ENCODE measurements around the gene TRERF1. TPM values are rescaled to one million over a fixed set of nuclear protein-coding genes. Genes with fewer than 3 reads are reported as not detected.

Gene TRERF1
- total and polyA plus RNA-seq, 2 of the 4 experiments (the other 2 are of a cell fraction), result 6.3 to 9.9 TPM

DNA sequence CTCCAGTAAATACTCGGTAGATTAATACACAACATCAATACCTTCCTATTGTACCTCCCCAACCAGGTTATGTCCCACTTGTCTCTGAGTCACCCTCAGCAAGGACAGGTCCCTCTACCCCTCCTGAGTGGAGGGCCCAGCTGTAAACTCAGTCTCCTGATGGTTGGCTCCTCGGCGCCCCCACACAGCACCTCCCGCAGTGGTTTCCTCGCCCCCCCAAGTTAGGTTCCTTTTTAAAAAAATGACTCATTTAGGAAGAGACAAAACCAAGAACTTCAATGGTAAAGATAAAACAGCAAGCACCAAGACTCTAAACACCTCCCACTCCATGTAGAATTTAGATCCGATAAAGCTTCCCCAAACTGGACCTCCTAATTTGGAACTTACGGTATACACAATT lies 83.5 kb downstream of the TRERF1 start:
- H4K8ac ChIP-seq (ENCODE audit: low read depth in 2 of 2, low read length in 2 of 2), result peak overlapping the region; percentile 48 to 75; a peak in 3 of 4 replicates
- DNase-seq, result no peak
- BruUV-seq (replicated peaks), result no TSS peak
- peak overlapping the region; percentile 52 for H2AFZ ChIP-seq (replicated peaks; ENCODE audit: low read length, poor library complexity)
- H2BK15ac ChIP-seq (ENCODE audit: low read depth, low read length), result peak overlapping the region; percentile 53; the same call in 1 of the 3 replicates
- ChIA-PET POLR2A (ENCODE audit: unreplicated experiment) (no interaction called here), CTCF (no interaction called here)
- H3K9ac ChIP-seq (ENCODE audit: low read depth, low read length), result no peak overlapping the region
- no peak for TF ChIP-seq SMC3 (IDR thresholded peaks at IDR 0.05; ENCODE audit: low read depth, low read length)
- no peak for TF ChIP-seq CEBPB (IDR thresholded peaks at IDR 0.05; ENCODE audit: low read depth, low read length)
- TF ChIP-seq NFE2L2 (IDR thresholded peaks at IDR 0.05; ENCODE audit: low read depth, low read length), result no peak
- no peak for TF ChIP-seq RAD21 (IDR thresholded peaks at IDR 0.05; ENCODE audit: low read length)
- no peak for TF ChIP-seq BHLHE40 (IDR thresholded peaks at IDR 0.05; ENCODE audit: low read depth, low read length)
- TF ChIP-seq CHD1 (IDR thresholded peaks at IDR 0.05; ENCODE audit: low read depth, low read length), result no peak
- no peak for TF ChIP-seq USF2 (IDR thresholded peaks at IDR 0.05; ENCODE audit: low read depth, low read length)
- no peak for TF ChIP-seq FOS (IDR thresholded peaks at IDR 0.05; ENCODE audit: low read depth, low read length)
- TF ChIP-seq MAZ (IDR thresholded peaks at IDR 0.05; ENCODE audit: borderline replicate concordance, low read depth, low read length), result no peak
- no peak for TF ChIP-seq MXI1 (IDR thresholded peaks at IDR 0.05; ENCODE audit: borderline replicate concordance, low read depth, low read length)
- TF ChIP-seq CTCF (conservative IDR thresholded peaks at IDR 0.05; ENCODE audit: low read depth, low read length), result no peak
- no peak for TF ChIP-seq RCOR1 (IDR thresholded peaks at IDR 0.05; ENCODE audit: insufficient replicate concordance, low read length)
- no peaks in the 10 kb centered on the region for H3K9me3 ChIP-seq (ENCODE audit: control insufficient read depth, insufficient read depth, low read length)
- peak overlapping the region; percentile 82; the same call in 1 of the 2 replicates for H3K14ac ChIP-seq (replicated peaks; ENCODE audit: low read depth, low read length)
- no peak overlapping the region for H3K18ac ChIP-seq (ENCODE audit: low read depth, low read length)
- H2BK20ac ChIP-seq (ENCODE audit: low read depth, low read length), result no peak overlapping the region
- H3K4me3 ChIP-seq (ENCODE audit: insufficient read depth, low read depth, low read length), result no peak overlapping the region
- no peak overlapping the region; the same call in 1 of the 2 replicates for H3K4me2 ChIP-seq (ENCODE audit: low read depth, low read length)
- peaks cover 16% of the 10 kb centered on the region for H3K4me1 ChIP-seq (ENCODE audit: control insufficient read depth, insufficient read depth, low read length)
- WGBS, 2 experiments (ENCODE audit: extremely low coverage in 2 of 2, insufficient read length in 1 of 2), result 50% methylated on average over 1 of the region's 7 CpGs; no CpG with 5 or more reads in 1 of the 2 experiments
- peak overlapping the region; percentile 38 for H2AK9ac ChIP-seq (replicated peaks; ENCODE audit: low read depth, low read length, poor library complexity)
- no peak for ATAC-seq (ENCODE audit: low read depth)
- peak overlapping the region; percentile 83 for H2BK5ac ChIP-seq (ENCODE audit: low read depth, low read length, poor library complexity, severe bottlenecking)
- peak overlapping the region; percentile 54 for H2AK5ac ChIP-seq (ENCODE audit: low read depth, low read length)
- peak overlapping the region; percentile 90; the same call in 1 of the 2 replicates for H4K91ac ChIP-seq (ENCODE audit: insufficient read depth, low read depth, low read length)
- H4K20me1 ChIP-seq (ENCODE audit: insufficient read depth, low read length), result peaks cover 11% of the 10 kb centered on the region; the same call in 1 of the 2 replicates
- H3K56ac ChIP-seq (ENCODE audit: extremely low read depth, insufficient read depth, low read length), result no peak overlapping the region
- H3K27me3 ChIP-seq (ENCODE audit: control insufficient read depth, insufficient read depth, low read length), result no peaks in the 10 kb centered on the region
- H3K79me1 ChIP-seq (ENCODE audit: low read depth in 1 of 2, low read length in 2 of 2), result peaks cover 69 to 96% of the 10 kb centered on the region in 2 experiments
- in situ Hi-C loops (cut with MboI; ENCODE audit: low sequenced_read_pairs), result no loop called here
- H3K36me3 ChIP-seq (ENCODE audit: control insufficient read depth, insufficient read depth, low read length), result no peaks in the 10 kb centered on the region
- intact Hi-C loops (cut with micrococcal nuclease), result no loop called here
- H3K27ac ChIP-seq (ENCODE audit: insufficient read depth, low read length), result peak overlapping the region; percentile 79
- peak overlapping the region; percentile 89 for H2BK120ac ChIP-seq (ENCODE audit: low read depth, low read length)
- dilution Hi-C loops (cut with HindIII; ENCODE audit: low sequenced_read_pairs, unreplicated experiment), result no loop called here
- peaks cover 46% of the 10 kb centered on the region for H3K9me1 ChIP-seq (ENCODE audit: insufficient read depth, low read length)
- H3K23ac ChIP-seq (ENCODE audit: low read depth, low read length), result peak overlapping the region; percentile 79; the same call in 1 of the 2 replicates
- H3K4ac ChIP-seq (ENCODE audit: low read depth, low read length), result peak overlapping the region; percentile 90
- 0 out of 2 replicates have a peak overlapping the region, but pooled peaks have one; percentile 16 for H4K5ac ChIP-seq (ENCODE audit: low read depth, low read length)

Measured in IMR-90 (cell line).